Astrocyte of the cerebellum (primary cell): Measurements from ENCODE around the gene RAB35.

Source experiments
- DNase-seq: peaks from one replicate; pipeline ENCODE4 v3.0.0-alpha.2; 2011; ENCODE audit warnings: low read depth
- H3K4me3 ChIP-seq: 2 replicates; pipeline ENCODE4 v1.5.1; 2011; ENCODE audit warnings: mild to moderate bottlenecking, low read depth, low read length, moderate library complexity
- CTCF ChIP-seq: IDR thresholded peaks from 2 replicates; pipeline ENCODE4 v1.5.1; 2012; ENCODE audit warnings: low read length, low read depth, moderate library complexity, mild to moderate bottlenecking; ENCODE audit errors: missing control alignments
- in situ Hi-C: cut with HindIII; loops from 2 replicates; pipeline ENCODE4 v1.10.0; 2017; ENCODE audit warnings: low sequenced_read_pairs

Gene RAB35

GRCh38 chr12:120075034-120075616 lies 41.4 kb downstream of the RAB35 start:
- no peak for TF ChIP-seq CTCF
- in situ Hi-C loops = no loop called here

DNA sequence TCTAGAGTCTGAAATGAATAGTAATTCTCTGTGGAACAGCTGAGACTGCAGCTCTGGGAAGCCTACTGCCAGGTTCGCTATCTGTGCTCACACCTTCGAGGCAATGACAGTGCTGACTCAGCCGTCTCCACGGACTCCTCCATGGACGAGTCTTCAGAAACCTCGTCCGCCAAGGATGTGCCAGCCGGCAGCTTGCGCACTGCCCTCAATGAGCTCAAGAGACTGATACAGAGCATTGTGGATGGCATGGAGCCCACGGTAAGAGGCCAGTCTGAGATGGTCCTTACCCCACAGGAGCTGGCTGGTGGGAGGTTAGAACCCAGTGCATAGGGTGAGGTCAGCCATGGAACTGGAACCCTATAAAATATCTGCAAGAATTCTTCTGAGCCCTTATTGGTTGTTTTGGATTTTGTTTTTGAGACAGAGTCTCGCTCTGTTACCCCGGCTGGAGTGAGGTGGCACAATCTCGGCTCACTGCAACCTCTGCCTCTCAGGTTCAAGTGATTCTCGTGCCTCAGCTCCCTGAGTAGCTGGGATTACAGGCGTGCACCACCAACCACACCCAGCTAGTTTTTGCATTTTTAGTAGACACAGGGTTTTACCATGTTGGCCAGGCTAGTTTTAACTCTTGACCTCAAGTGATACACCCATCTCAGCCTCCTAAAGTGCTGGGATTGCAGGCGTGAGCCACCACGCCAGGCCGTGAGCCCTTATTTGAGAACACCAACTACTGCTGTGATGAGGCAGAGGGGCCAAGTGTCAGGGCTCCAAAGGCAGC lies 43.9 kb downstream of the RAB35 start:
- no peak for TF ChIP-seq CTCF
- H3K4me3 ChIP-seq = no peak overlapping the region
- no peak for DNase-seq
- in situ Hi-C loops = no loop called here

More at GRCh38 chr12:120075034-120075616, 41.4 kb downstream of the RAB35 start:
- no peak overlapping the region for H3K4me3 ChIP-seq
- no peak for DNase-seq

DNA sequence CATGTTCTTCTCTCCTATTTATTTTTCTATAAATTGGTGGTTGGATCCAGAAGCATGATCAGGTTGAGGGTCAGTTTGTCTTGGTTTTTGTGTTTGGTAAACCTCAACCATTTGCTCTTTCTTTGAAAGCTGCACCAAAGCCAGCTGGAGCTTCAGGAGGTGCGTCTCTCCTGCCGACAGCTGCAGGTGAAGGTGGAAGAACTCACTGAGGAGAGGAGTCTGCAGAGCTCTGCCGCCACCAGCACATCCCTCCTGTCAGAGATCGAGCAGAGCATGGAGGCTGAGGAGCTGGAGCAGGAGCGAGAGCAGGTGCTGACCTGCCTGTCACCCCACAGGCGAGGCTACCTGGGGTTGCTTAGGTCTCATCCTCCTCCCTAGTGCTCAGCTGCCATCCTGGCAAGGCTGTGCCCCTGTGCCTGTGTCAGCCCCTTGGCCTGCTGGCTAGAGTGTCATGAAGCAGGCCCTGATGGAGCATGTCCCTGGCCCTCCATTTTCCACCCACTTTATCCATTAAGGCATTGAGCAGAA lies 45.0 kb downstream of the RAB35 start:
- no peak for DNase-seq
- in situ Hi-C loops = no loop called here
- no peak overlapping the region for H3K4me3 ChIP-seq
- TF ChIP-seq CTCF = no peak

GRCh38 chr12:120069278-120069677 lies 47.3 kb downstream of the RAB35 start:
- no peak overlapping the region for H3K4me3 ChIP-seq
- in situ Hi-C loops = no loop called here
- no peak for DNase-seq
- TF ChIP-seq CTCF = no peak

DNA sequence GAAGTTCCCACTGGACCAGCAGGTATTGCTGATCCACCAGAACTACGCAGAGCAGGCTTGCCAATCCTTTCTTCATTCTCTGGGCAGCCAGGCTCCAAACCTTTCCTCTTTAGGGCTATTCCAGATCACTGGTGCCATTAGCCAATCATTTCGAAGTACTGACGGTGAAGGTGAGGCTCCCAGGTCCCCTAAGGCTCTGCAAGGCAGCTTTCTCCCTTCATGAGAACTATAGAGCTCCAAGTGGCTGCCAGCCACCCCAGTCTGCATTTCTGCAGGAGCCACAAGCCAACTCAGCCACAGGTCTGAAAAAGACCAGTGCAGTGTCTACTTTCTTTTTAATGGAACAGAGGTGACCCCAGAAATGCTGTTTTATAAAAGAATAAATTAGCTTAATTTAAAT lies 48.7 kb downstream of the RAB35 start:
- DNase-seq = no peak
- TF ChIP-seq CTCF = no peak
- in situ Hi-C loops = no loop called here

DNA sequence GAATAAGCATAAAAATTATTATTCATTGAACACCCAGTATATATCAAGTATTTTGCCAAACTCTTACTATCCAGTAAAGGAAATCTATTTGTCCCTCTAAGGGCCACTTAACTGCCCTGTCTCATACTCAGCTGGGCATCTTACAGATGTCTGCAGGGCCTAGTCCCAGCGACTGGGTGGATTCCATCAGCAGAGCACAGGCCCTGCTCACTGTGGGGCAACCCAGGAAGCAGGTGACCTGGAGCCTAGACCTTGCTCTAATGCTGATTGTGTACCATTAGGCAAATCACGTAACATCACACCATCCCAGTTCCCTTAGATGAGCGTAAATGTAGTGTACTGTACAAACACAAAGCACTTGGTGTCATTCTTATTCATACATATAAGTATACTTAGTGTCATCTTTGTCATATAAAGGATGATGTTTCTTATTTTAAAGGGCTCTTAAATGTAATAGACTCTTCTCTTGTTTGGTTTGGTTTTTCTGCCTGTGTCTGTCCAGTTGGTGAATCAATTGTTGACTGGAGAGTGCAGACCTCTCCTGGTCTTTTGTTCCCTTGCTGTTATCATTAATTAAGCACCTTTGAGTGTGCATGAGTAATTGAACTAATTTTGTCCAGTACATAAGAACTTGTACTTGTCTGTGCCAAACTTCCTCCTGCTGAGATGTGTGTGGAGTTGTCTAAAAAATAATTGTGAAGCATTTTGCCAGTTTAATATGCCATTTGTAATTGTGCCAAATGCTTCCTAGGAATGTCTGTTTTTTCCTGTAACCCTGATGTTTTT lies 49.3 kb downstream of the RAB35 start:
- no peak for TF ChIP-seq CTCF
- in situ Hi-C loops = no loop called here
- no peak for DNase-seq
- H3K4me3 ChIP-seq = no peak overlapping the region

More for the DNA sequence above, 48.7 kb downstream of the RAB35 start:
- H3K4me3 ChIP-seq = no peak overlapping the region
